Endothelial cell (in vitro differentiated cells): Measurements from ENCODE around the gene PTPN14. TPM values are rescaled to one million over a fixed set of nuclear protein-coding genes. Genes with fewer than 3 reads are reported as not detected.

Source experiments
- DNase-seq: peaks from one replicate; pipeline ENCODE4 v3.0.0; 2021; ENCODE audit warnings: low spot score
- H3K27ac Mint-ChIP-seq: one replicate; pipeline ENCODE4 v1.8.0; 2021; ENCODE audit warnings: mixed read lengths, inconsistent platforms; ENCODE audit not compliant: unreplicated experiment
- H3K27me3 Mint-ChIP-seq: one replicate; pipeline ENCODE4 v1.8.0; 2021; ENCODE audit warnings: mild to moderate bottlenecking, moderate library complexity, mixed read lengths, inconsistent platforms; ENCODE audit not compliant: unreplicated experiment
- H3K36me3 Mint-ChIP-seq: one replicate; pipeline ENCODE4 v1.8.0; 2021; ENCODE audit warnings: mild to moderate bottlenecking, low read depth, mixed read lengths, inconsistent platforms; ENCODE audit not compliant: unreplicated experiment
- H3K4me1 Mint-ChIP-seq: one replicate; pipeline ENCODE4 v1.8.0; 2021; ENCODE audit warnings: mild to moderate bottlenecking, mixed read lengths, inconsistent platforms; ENCODE audit not compliant: unreplicated experiment
- H3K4me3 Mint-ChIP-seq: one replicate; pipeline ENCODE4 v1.8.0; 2021; ENCODE audit warnings: mild to moderate bottlenecking, mixed read lengths, inconsistent platforms; ENCODE audit not compliant: unreplicated experiment
- H3K9me3 Mint-ChIP-seq: one replicate; pipeline ENCODE4 v1.8.0; 2021; ENCODE audit warnings: mixed read lengths, inconsistent platforms; ENCODE audit not compliant: unreplicated experiment
- CTCF ChIP-seq: fragments of 200-600 bp; sonication (generic); IDR thresholded peaks from one replicate; pipeline ENCODE4 v1.5.0; 2021; ENCODE audit warnings: antibody characterized with exemption; ENCODE audit not compliant: unreplicated experiment
- total RNA-seq: library from RNA; stranded (reverse); fragmentation: NEBNext Ultra II Directional; extraction: Animal tissue kit (Norgen Biotek cat#: 25700); gene quantifications from one replicate; pipeline ENCODE4 v1.2.1, GENCODE V29; 2021; ENCODE audit not compliant: unreplicated experiment

PTPN14 gene
- total RNA-seq, 1 donor from 2014 or later: 46.3 TPM

GRCh38 chr1:214565310-214565709 lies 13.9 kb upstream of the PTPN14 start:
- Mint-ChIP-seq H3K27me3 (no peaks in the 10 kb centered on the region), H3K36me3 (no peaks in the 10 kb centered on the region), H3K4me3 (no peak overlapping the region), H3K27ac (no peak overlapping the region), H3K4me1 (no peaks in the 10 kb centered on the region), H3K9me3 (no peaks in the 10 kb centered on the region)
- no peak for TF ChIP-seq CTCF
- no peak for DNase-seq

- DNase-seq: no peak
- TF ChIP-seq CTCF: no peak
- no peak overlapping the region for H3K27ac Mint-ChIP-seq
- no peaks in the 10 kb centered on the region for H3K4me1 Mint-ChIP-seq
- H3K36me3 Mint-ChIP-seq: no peaks in the 10 kb centered on the region
- no peak overlapping the region for H3K4me3 Mint-ChIP-seq
- no peaks in the 10 kb centered on the region for H3K27me3 Mint-ChIP-seq
- H3K9me3 Mint-ChIP-seq: no peaks in the 10 kb centered on the region
Observed at GRCh38 chr1:214563881-214564280, 12.5 kb upstream of the PTPN14 start.

GRCh38 chr1:214557952-214558735 lies 6.7 kb upstream of the PTPN14 start:
- no peaks in the 10 kb centered on the region for H3K36me3 Mint-ChIP-seq
- H3K4me1 Mint-ChIP-seq: peaks cover 4% of the 10 kb centered on the region
- H3K27ac Mint-ChIP-seq: no peak overlapping the region
- no peak for DNase-seq
- H3K27me3 Mint-ChIP-seq: no peaks in the 10 kb centered on the region
- no peak overlapping the region for H3K4me3 Mint-ChIP-seq
- H3K9me3 Mint-ChIP-seq: no peaks in the 10 kb centered on the region
- TF ChIP-seq CTCF: no peak

- H3K4me1 Mint-ChIP-seq: peaks cover 30% of the 10 kb centered on the region
- TF ChIP-seq CTCF: no peak
- no peak for DNase-seq
- H3K36me3 Mint-ChIP-seq: no peaks in the 10 kb centered on the region
- H3K27me3 Mint-ChIP-seq: peaks cover 16% of the 10 kb centered on the region
- no peaks in the 10 kb centered on the region for H3K9me3 Mint-ChIP-seq
- H3K27ac Mint-ChIP-seq: peak overlapping the region; percentile 6
- no peak overlapping the region for H3K4me3 Mint-ChIP-seq
Observed at GRCh38 chr1:214553142-214553710, 1.8 kb upstream of the PTPN14 start.

- Mint-ChIP-seq H3K4me3 (peak overlapping the region; percentile 98), H3K9me3 (no peaks in the 10 kb centered on the region), H3K4me1 (peaks cover 37% of the 10 kb centered on the region)
Observed at GRCh38 chr1:214552174-214552608, 789 bp upstream of the PTPN14 start.

More at GRCh38 chr1:214552174-214552608, 789 bp upstream of the PTPN14 start:
- Mint-ChIP-seq H3K27me3 (peaks cover 16% of the 10 kb centered on the region), H3K27ac (peak overlapping the region; percentile 100), H3K36me3 (no peaks in the 10 kb centered on the region)
- TF ChIP-seq CTCF: no peak
- peak; percentile 55 for DNase-seq
